ENCODE measurements around the gene CCT8L2.
"Not testable (repeated sequence)": the region's sequence is repeated elsewhere in the genome, so short reads cannot be mapped to it uniquely, and the experiment has no call there.

Gene CCT8L2

GRCh38 chr22:16592710-16593109 lies at the start of gene CCT8L2:
Gene CCT8L2, minus strand, starts transcription at chr22:16592810. Its CDS starts 260 bp downstream, at chr22:16592550.
- not testable (repeated sequence) for DNase-seq

GRCh38 chr22:16635442-16635841 lies 42.8 kb upstream of the CCT8L2 start:
- not testable (repeated sequence) for DNase-seq

- not testable (repeated sequence) for DNase-seq
Measured at GRCh38 chr22:16634092-16634491, 41.5 kb upstream of the CCT8L2 start.

- not testable (repeated sequence) for DNase-seq
Measured at GRCh38 chr22:16628476-16628875, 35.9 kb upstream of the CCT8L2 start.

- DNase-seq, result not testable (repeated sequence)
Measured at GRCh38 chr22:16625018-16625417, 32.4 kb upstream of the CCT8L2 start.

- not testable (repeated sequence) for DNase-seq
Measured at GRCh38 chr22:16623595-16623994, 31.0 kb upstream of the CCT8L2 start.

GRCh38 chr22:16617516-16617915 lies 24.9 kb upstream of the CCT8L2 start:
- not testable (repeated sequence) for DNase-seq

GRCh38 chr22:16616390-16616938 lies 23.9 kb upstream of the CCT8L2 start:
- not testable (repeated sequence) for DNase-seq

- DNase-seq, result not testable (repeated sequence)
Measured at GRCh38 chr22:16615606-16616245, 23.1 kb upstream of the CCT8L2 start.

- no peak for DNase-seq
Measured at GRCh38 chr22:16609548-16610261, 17.1 kb upstream of the CCT8L2 start.

GRCh38 chr22:16608931-16609330 lies 16.3 kb upstream of the CCT8L2 start:
- DNase-seq, result no peak

- DNase-seq, result not testable (repeated sequence)
Measured at GRCh38 chr22:16604257-16604998, 11.8 kb upstream of the CCT8L2 start.

GRCh38 chr22:16603770-16604242 lies 11.2 kb upstream of the CCT8L2 start:
- not testable (repeated sequence) for DNase-seq

GRCh38 chr22:16603448-16603768 lies 10.8 kb upstream of the CCT8L2 start:
- DNase-seq, result no peak

- DNase-seq, result not testable (repeated sequence)
Measured at GRCh38 chr22:16602728-16603447, 10.3 kb upstream of the CCT8L2 start.

GRCh38 chr22:16602224-16602727 lies 9.7 kb upstream of the CCT8L2 start:
- not testable (repeated sequence) for DNase-seq

- DNase-seq, result no peak
Measured at GRCh38 chr22:16601437-16602223, 9.0 kb upstream of the CCT8L2 start.

- DNase-seq, result not testable (repeated sequence)
Measured at GRCh38 chr22:16600644-16601436, 8.2 kb upstream of the CCT8L2 start.

GRCh38 chr22:16599648-16600047 lies 7.0 kb upstream of the CCT8L2 start:
- DNase-seq, result not testable (repeated sequence)

- DNase-seq, result not testable (repeated sequence)
Measured at GRCh38 chr22:16595251-16595650, 2.6 kb upstream of the CCT8L2 start.

- DNase-seq, result no peak
Measured at GRCh38 chr22:16594026-16594425, 1.4 kb upstream of the CCT8L2 start.
